Gastroesophageal sphincter (tissue), 4 donors: Measurements from ENCODE around the gene CC2D1A. TPM values are rescaled to one million over a fixed set of nuclear protein-coding genes. Genes with fewer than 3 reads are reported as not detected.
"Not testable (repeated sequence)": the region's sequence is repeated elsewhere in the genome, so short reads cannot be mapped to it uniquely, and the experiment has no call there.

Experiments
- ATAC-seq: fragments of 150-250 bp; one replicate; pipeline ENCODE4 v1.9.1; 2016; ENCODE audit warnings: mild to moderate bottlenecking, moderate library complexity
- H3K27ac ChIP-seq, 4 donors: fragments of 200-600 bp; sonication (generic) in 3 of 4; 1 replicate in 3 of 4; 2 replicates in 1 of 4; pipeline ENCODE4 v1.5.1; 2016 to 2019
- H3K27me3 ChIP-seq: fragments of 200-600 bp; sonication (generic); one replicate; pipeline ENCODE4 v1.5.1; 2019
- H3K36me3 ChIP-seq, 2 donors: fragments of 200-600 bp; sonication (generic); one replicate each; pipeline ENCODE4 v1.5.1; 2019; ENCODE audit warnings: control low read depth in 1 of 2
- H3K4me1 ChIP-seq, 3 donors: fragments of 200-600 bp; sonication (generic); 1 replicate in 2 of 3; 2 replicates in 1 of 3; pipeline ENCODE4 v1.5.1; 2016 to 2019; ENCODE audit warnings: control low read depth in 2 of 3
- H3K4me3 ChIP-seq, 2 donors: fragments of 200-600 bp; sonication (generic); one replicate each; pipeline ENCODE4 v1.5.1; 2019; ENCODE audit warnings: mild to moderate bottlenecking in 1 of 2, moderate library complexity in 1 of 2
- H3K9me3 ChIP-seq, 3 donors: fragments of 200-600 bp; sonication (generic); one replicate each; pipeline ENCODE4 v1.5.1; 2017 to 2019; ENCODE audit warnings: control low read depth in 2 of 3
- EP300 ChIP-seq: sonication (generic); formaldehyde crosslinking; IDR thresholded peaks from one replicate; pipeline ENCODE4 v1.6.1; 2017; ENCODE audit warnings: antibody characterized with exemption, mild to moderate bottlenecking
- POLR2A ChIP-seq, 2 donors: fragments of 450-650 bp; IDR thresholded peaks; one replicate each; pipeline ENCODE4 v1.6.1; 2017; ENCODE audit warnings: antibody characterized with exemption in 2 of 2, mild to moderate bottlenecking in 2 of 2, moderate library complexity in 1 of 2
- POLR2AphosphoS5 ChIP-seq: sonication (generic); formaldehyde crosslinking; IDR thresholded peaks from one replicate; pipeline ENCODE4 v1.6.1; 2017; ENCODE audit warnings: antibody characterized with exemption
- WGBS, 2 donors: methylation state at CpG; one replicate each; pipeline ENCODE4 v1.1.5; 2018; ENCODE audit warnings: low coverage in 1 of 2; 5-methylcytosine and 5-hydroxymethylcytosine counted together
- total RNA-seq, 4 donors: library from RNA; depleted of rRNA; stranded (reverse); fragments of >200 nt; gene quantifications; one replicate each; pipeline ENCODE4 v1.1.0, GENCODE V29; 2016
- TF ChIP-seq, protein P1 (sequence below), 4 experiments: fragments of 200-600 bp in 2 of 4; fragments of 450-650 bp in 2 of 4; sonication (generic) in 1 of 4; IDR thresholded peaks; one replicate each; pipeline ENCODE4 v1.5.1; 2017 to 2019; ENCODE audit warnings: antibody characterized with exemption in 4 of 4, mild to moderate bottlenecking in 2 of 4, moderate library complexity in 2 of 4

CC2D1A gene
- total RNA-seq, 4 donors from 2014 or later, result 15.6 to 36.8 (median 22.4) TPM

DNA sequence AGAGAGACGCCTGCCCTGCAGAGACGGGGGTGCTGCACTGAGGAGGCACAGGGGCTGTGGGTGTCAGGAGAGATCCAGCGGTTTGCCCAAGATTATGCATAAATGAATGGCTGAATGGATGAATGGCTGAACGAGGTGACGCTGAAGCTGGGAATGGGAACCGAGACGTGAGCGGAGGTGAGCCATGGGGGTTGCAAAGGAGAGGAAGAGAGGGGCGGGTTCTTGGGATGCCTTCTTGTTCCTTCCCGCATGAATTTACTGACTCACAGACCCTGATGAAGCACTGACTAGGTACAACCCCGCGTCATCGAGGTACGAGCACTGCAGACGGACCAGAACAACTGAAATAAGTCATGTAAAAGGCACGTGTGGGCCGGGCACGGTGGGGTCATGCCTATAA, 63.0 kb downstream of the CC2D1A start:
- Histone ChIP-seq H3K9me3 (no peaks in the 10 kb centered on the region), H3K4me1 (no peaks in the 10 kb centered on the region), H3K27me3 (no peaks in the 10 kb centered on the region), H3K36me3 (peaks cover 0 to 98% of the 10 kb centered on the region in 2 donors), H3K4me3 (no peak overlapping the region), H3K27ac (no peak overlapping the region)
- 90 to 91% methylated on average over 7 to 13 of the region's 18 CpGs for WGBS, 2 donors
- ATAC-seq, result no peak
- TF ChIP-seq, protein P1, sequence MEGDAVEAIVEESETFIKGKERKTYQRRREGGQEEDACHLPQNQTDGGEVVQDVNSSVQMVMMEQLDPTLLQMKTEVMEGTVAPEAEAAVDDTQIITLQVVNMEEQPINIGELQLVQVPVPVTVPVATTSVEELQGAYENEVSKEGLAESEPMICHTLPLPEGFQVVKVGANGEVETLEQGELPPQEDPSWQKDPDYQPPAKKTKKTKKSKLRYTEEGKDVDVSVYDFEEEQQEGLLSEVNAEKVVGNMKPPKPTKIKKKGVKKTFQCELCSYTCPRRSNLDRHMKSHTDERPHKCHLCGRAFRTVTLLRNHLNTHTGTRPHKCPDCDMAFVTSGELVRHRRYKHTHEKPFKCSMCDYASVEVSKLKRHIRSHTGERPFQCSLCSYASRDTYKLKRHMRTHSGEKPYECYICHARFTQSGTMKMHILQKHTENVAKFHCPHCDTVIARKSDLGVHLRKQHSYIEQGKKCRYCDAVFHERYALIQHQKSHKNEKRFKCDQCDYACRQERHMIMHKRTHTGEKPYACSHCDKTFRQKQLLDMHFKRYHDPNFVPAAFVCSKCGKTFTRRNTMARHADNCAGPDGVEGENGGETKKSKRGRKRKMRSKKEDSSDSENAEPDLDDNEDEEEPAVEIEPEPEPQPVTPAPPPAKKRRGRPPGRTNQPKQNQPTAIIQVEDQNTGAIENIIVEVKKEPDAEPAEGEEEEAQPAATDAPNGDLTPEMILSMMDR (IDR thresholded peaks at IDR 0.05), result no peak
- TF ChIP-seq POLR2A (IDR thresholded peaks at IDR 0.05) (no peak), POLR2AphosphoS5 (no peak), EP300 (no peak)

DNA sequence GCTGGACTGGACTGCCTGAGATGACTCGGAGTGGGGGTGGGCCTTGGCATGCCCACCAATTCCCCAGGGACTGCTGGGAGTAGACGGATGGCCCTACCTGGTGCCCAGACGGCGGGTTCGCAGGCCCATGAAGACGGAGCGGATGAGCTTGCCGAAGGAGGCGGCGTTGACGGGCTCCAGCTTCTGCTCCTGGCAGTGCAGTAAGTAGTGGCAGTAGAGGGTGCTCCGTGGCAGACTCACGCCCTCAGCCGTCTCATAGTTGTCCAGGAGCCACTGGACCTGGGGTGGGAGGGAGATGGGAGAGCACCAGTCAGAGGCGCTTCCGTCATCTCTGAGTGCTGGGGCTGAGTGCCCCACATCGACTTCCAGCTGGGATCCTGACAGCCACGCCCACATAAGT, 63.9 kb downstream of the CC2D1A start:
- TF ChIP-seq POLR2A (IDR thresholded peaks at IDR 0.05), result no peak

DNA sequence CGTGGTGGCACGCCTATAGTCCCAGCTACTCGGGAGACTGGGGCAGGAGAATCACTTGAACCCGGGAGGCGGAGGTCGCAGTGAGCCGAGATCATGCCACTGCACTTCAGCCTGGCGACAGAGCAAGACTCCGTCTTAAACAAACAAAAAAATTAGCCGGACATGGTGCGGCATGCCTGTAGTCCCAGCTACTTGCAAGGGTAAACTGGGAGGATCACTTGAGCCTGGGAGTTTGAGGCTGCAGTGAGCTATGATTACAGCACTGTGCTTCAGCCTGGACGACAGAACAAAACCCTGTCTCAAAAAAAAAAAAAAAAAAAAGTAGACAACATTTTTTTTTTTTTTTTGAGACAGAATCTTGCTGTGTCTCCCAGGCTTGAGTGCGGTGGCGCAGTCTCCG, 65.9 kb downstream of the CC2D1A start:
- not testable (repeated sequence) for H3K4me3 ChIP-seq, ATAC-seq, H3K4me1 ChIP-seq, H3K9me3 ChIP-seq, H3K27me3 ChIP-seq, H3K27ac ChIP-seq
- 70 to 91% methylated on average over 2 to 13 of the region's 15 CpGs for WGBS, 2 donors
- peaks cover 0 to 93% of the 10 kb centered on the region in 2 donors for H3K36me3 ChIP-seq

More for the DNA sequence above, 63.9 kb downstream of the CC2D1A start:
- Histone ChIP-seq H3K9me3 (no peaks in the 10 kb centered on the region), H3K4me1 (no peaks in the 10 kb centered on the region), H3K27me3 (no peaks in the 10 kb centered on the region), H3K27ac (no peak overlapping the region), H3K4me3 (no peak overlapping the region), H3K36me3 (peaks cover 0 to 98% of the 10 kb centered on the region in 2 donors)
- no peak for ATAC-seq
- WGBS, 2 donors, result 40 to 100% methylated on average over 1 of the region's 18 CpGs

DNA sequence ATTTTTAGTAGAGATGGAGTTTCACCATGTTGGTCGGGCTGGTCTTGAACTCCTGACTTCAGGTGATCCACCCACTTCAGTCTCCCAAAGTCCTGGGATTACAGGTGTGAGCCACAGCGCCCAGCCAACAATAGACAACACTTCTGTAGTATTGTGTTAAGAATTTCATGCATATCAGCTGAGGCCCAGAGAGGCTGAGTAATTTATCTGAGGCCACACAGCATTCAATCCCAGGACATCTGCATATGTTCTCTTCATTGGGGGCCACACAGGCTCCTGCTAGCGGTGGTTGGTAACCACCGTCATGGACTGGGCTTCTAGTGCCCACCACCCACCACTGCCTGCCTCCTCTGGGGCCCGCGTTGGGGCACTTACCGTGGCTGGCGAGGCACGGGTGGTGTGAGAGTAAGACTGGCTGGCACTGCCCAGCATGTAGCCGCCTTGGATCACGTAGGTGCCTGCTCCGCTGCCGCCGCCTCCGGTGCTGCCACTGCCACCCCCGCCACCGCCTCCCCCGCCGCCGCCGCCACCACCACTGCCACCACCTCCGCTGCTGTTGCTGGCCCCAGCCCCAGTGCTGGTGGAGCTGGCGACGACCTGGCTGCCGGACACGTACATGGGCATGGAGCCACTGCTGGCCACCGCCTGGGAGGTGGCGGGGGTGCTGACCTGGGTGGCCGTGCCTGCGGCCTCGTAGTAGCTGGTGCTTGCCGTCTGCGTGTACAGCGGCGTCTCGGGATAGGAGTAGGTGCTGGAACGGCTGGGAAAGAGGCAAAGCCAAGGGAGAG, 66.6 kb downstream of the CC2D1A start:
- Histone ChIP-seq H3K36me3 (peaks cover 0 to 86% of the 10 kb centered on the region in 2 donors), H3K27me3 (no peaks in the 10 kb centered on the region), H3K4me3 (no peak overlapping the region), H3K4me1 (no peaks in the 10 kb centered on the region), H3K9me3 (no peaks in the 10 kb centered on the region), H3K27ac (no peak overlapping the region)
- 100% methylated on average over 1 of the region's 37 CpGs; no CpG with 5 or more reads in 1 of the 2 donors for WGBS, 2 donors
- no peak for ATAC-seq
- TF ChIP-seq, protein P1 (IDR thresholded peaks at IDR 0.05), result no peak
- TF ChIP-seq POLR2A (IDR thresholded peaks at IDR 0.05), result no peak
- no peak for TF ChIP-seq POLR2AphosphoS5
- TF ChIP-seq EP300, result no peak

DNA sequence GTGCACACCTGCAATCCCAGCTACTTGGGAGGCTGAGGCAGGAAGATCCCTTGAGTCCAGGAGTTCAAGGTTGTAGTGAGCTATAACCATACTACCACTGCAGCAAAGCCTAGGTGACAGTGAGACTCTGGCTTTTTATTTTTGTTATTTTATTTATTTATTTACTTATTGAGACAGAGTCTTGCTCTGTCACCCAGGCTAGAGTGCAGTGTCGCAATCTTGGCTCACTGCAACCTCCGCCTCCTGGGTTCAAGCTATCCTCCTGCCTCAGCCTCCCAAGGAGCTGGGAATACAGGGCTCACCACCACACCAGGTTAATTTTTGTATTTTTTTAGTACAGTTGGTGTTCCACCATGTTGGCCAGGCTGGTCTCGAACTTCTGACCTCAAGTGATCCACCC, 67.5 kb downstream of the CC2D1A start:
- not testable (repeated sequence) for H3K27me3 ChIP-seq, H3K4me1 ChIP-seq, H3K27ac ChIP-seq, ATAC-seq, H3K4me3 ChIP-seq, H3K9me3 ChIP-seq
- peaks cover 0 to 77% of the 10 kb centered on the region in 2 donors for H3K36me3 ChIP-seq
- WGBS, 2 donors, result 100% methylated on average over 1 to 2 of the region's 3 CpGs

DNA sequence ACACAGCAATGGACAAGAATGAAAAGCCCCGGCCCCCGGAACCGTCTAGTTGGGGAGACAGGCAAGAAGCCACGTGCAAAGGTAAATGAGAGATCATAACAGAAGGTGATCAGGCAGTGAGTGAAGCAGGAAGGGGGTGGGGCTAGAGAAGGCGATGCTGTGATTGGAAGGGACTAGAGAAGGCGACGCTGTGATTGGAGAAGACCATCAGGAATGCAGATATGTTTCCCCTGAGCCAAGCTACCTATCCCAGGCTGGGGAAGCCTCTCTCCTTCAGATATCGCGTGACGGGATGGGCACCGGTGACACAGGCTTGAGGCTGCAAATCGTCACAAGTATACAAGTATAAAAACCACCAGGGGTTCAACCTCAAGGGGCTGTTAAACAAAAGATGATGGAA, 68.1 kb downstream of the CC2D1A start:
- no peak for ATAC-seq
- Histone ChIP-seq H3K27me3 (no peaks in the 10 kb centered on the region), H3K36me3 (peaks cover 0 to 71% of the 10 kb centered on the region in 2 donors), H3K27ac (no peak overlapping the region), H3K4me1 (peaks cover 0 to 13% (median 10%) of the 10 kb centered on the region in 3 donors), H3K9me3 (no peaks in the 10 kb centered on the region), H3K4me3 (no peak overlapping the region)
- TF ChIP-seq POLR2A (IDR thresholded peaks at IDR 0.05), result no peak
- TF ChIP-seq, protein P1 (IDR thresholded peaks at IDR 0.05), result no peak
- TF ChIP-seq EP300, result no peak
- TF ChIP-seq POLR2AphosphoS5, result no peak
- 47 to 50% methylated on average over 11 to 12 of the region's 12 CpGs for WGBS, 2 donors
